Stimulated activated CD8-positive, alpha-beta memory T cell treated with anti-CD3 and anti-CD28 coated beads, Interleukin-4, amount 100 ng/mL, for 4 hours (primary cell): ENCODE results near the gene NFIC.

Source experiments
- DNase-seq, 2 donors: peaks; one replicate each; pipeline ENCODE4 v3.0.0-alpha.2; 2020; ENCODE audit warnings: low read depth in 2 of 2, low spot score in 1 of 2

The NFIC gene

DNA sequence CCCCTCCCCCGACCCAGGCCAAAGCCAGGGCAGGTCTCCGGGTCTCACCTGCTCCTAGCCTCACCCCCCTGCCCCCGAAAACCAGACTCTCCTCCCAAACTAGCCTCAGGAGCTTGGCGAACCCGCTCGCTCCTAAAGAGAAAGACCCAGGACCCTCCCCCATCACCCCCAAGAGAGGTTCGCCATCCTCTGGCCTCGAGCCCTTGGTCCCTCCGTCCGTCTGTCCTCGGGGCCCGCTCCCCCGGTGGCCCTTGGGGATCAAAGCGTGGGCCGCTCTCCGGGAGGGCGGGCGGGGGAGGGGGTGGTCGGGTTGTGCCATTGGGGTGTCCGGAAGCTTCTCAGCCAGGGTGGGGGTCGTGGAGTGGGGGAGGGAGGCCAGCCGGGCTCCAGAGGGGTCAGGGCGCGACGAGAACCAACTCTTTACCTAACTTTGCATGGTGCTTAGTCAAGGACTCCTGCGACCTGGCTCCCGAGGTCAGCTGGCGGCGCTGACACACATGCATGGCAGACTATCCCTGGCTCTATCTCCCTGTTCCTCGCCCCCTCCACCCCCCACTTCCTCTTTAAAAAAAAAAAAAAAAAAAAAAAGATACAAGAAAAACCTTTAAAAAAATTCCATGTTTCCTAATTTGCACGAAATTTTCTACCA lies 98.3 kb downstream of the NFIC start:
- no peak for DNase-seq

DNA sequence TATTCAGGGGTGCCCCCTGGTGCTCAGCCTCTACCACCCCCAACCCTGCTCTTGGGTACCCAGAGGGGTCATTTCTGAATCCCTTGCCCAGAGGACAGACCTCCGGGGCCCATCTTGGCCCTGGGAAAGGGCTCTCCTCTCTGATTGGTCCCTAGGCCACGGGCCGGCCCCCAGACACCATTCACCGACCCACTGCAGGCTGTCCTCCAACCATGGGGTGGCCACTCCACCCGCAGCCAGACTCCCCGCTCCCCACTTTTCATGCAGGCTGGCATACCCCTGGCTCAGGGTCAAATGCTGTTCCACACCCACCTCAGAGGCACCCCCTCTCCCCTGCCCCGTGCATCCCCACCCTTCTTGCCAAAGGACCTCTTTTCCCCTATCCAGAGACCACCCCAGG lies 99.2 kb downstream of the NFIC start:
- no peak for DNase-seq

DNA sequence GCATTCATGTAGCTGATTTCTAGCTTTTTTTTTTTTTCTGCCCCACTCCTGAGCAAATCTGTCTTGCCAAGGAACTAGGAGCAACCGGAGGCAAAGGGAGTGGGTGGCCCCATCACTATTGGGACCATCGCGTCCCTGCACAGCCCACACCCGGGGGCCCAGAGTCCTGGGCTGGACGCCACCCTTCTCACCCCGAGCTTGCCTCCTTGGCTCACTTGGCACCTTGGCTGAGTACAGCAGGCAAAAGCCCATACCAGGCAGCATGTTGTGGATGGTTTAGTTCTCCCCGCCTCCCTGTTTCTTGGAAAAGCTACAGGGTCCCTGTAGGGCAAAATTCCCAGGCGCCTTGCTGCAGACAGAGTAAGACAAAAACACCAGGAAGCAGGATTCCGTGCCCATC lies 100.3 kb downstream of the NFIC start:
- DNase-seq, result no peak

DNA sequence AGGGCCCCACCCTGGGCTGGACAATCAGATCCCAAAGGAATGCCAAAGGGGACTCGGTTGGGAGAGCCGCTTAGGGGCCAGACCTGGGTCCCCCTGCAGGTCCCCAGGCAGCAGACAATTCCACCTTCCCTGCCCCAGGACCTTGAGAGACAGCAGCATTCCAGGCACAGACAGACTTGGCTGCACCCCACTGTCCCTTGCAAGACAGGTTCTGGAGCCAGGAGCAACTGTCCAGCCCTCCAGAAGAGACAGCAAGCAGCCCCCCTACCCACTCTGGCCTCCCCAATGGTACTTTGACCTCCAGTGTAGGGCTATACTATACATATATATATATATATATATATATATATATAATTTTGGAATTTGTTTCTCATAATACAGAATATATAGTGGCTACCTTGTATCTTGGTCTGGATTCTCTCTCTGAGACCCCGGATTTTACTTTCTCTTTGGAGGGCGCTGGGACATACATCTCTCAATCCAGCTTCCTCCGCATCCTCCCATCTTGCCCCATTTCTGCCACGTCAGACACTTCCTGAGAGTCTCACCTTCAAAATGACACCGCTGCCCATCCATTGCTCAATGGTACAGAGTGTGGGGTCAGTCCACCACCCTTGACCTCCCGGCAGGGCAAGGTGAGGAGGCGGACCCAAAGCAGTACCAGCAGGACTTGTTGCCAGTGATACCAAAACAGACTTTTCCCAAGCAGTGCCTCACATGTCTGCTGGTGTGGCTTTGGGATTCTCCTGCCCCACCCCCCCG lies 101.2 kb downstream of the NFIC start:
- DNase-seq, result no peak

DNA sequence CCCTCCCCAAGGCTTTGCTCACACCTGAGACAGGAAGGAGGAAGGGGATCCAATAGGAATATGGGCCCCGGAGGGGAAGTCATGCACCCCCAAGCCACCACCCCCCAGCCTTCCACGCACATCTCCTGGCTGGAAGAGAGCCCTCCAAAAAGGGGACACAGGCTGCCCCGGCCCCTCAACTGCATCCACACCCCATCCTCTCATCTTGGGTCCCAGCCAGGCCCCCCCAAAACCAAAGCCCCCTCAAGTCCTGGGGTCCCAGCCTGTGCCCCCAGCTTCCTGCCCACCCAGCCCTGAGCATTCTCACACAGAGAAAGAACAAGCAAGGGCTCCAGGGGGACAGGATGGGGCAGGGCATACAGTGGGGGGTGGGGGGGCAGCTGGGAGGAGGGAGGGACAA lies 101.8 kb downstream of the NFIC start:
- no peak for DNase-seq

DNA sequence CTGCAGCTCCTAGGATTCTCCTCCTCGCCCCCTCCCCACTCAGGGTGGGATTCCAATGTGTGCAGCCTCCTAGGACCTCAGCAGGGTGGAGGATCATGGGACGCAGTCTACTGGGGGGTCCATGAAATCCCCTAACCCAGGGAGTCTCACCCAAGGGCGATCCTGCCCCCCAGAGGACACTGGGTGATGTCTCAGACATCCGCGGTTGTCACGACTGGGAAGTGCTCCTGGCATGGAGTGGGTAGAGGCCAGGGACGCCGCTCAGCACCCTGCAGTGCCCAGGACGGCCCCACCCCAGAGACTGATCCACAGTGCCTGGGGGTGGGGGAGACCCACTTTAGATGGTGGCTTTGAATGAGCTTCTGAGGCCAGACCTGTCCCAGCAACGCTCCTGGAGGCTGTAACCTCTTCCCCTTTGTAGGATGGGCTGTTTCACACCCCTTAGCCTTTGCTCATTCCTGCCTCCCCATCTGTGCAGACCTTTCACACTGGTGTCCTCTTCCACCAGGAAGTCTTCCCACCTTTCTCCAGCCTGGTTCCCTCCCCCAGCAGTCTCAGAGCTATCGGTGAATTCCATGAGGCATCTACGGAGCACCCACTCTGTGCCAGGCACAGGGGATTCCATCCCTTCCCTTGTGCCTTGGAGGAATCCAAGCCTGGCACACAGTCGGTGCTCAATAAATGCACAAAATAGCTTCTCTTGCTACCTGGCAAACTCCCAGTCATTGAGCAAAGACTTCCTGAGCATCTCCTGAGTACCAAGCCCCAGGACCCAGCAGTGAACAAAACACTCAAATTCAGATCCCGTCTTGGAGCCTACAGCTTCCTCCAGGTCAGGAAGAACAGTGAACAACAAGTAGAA lies 103.5 kb downstream of the NFIC start:
- no peak for DNase-seq

DNA sequence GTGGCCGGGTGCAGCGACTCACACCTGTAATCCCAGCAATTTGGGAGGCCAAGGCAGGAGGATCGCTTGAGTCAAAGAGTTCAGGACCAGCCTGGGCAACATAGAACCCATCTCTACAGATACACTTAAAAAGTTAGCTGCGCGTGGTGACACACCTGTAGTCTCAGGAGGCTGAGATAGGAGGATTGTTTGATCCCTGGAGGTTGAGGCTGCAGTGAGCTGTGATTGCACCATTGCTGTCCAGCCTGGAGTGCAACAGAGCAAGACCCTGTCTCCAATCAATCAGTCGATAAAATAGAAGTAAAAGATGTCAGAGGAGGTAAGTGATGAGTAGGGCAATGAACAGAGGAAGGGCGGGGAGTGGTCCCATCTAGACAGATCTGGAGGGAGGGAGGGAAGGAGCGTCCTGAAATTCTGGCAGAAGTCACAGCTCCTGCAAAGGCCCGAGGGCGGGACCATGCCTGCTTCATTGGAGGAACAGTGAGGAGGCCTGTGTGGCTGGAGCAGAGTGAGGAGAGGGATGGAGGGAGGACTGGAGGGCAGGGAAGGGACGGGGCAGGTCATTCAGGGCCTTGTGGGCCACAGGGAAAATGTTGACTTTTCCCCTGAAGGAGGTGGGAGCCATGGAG lies 104.2 kb downstream of the NFIC start:
- DNase-seq, result no peak

DNA sequence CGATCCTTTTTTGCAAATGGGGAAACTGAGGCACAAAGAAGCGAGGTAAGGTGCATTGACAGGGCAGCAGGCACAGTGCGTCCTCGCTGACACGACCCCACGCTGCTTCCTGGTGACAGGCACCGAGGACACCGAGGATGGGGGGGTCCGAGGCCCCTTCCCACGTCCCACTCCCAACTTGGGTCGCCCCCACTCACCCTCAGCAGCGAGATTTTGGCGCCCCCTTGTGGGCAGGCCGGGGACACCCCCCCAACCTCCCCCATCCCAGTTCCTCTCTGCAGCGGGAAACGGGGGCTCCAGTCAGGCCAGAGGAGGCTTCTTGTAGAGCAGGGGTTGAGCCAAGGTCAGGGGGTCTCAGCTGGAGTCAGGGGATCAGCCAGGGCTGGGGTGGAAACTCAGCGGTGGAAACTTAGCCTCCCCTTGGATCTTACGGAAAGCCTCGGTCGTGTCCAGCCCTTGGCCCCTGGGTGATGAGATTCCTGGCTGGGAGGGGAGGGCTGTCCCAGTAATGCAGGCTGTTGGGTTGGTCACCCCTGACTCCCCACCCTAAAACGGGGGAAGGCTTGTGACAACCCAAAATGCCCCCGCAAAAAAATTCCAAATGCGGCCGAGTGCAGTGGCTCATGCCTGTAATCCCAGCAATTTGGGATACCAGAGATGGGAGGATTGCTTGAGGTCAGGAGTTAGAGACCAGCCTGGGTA lies 105.7 kb downstream of the NFIC start:
- DNase-seq, result no peak

DNA sequence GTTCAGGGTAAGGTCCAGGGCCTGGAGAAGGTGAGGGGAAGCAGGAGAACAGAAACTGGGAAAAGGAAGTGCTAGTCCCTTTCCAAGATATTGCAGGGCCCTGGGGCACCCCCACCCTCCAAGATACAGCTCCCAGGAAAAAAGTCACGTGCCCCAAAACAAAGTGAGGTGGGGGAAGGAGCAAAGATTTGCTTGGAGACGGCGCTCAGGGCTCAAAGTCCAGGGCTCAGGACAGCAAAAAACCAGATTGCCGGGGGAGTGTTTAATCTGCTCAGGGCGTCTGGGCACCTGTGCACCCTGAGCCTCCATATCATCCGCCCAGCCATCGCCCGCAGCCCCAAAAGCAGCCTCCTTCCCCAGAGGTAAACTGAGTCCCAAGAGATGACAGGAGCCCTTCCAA lies 107.6 kb downstream of the NFIC start:
- no peak for DNase-seq

DNA sequence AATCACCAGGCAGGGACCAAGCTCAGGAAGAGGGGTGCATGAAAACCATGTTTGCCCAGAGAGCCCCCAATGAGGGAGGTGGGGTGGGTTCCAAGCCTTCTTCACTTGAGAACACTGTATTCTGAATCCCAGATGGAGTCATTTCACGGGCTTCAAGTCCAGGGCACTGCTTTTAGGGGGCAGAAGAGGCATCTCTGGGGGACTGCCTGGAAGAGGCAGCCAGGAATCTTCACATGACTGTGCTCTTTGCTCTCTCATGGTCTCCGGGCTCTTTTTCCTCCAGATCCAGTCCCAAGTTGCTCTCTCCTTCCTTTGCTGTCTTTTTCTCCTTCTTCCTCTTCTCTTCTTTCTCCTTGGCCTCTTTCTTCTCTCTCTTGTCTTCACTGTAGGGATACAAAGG lies 108.2 kb downstream of the NFIC start:
- DNase-seq, result no peak

DNA sequence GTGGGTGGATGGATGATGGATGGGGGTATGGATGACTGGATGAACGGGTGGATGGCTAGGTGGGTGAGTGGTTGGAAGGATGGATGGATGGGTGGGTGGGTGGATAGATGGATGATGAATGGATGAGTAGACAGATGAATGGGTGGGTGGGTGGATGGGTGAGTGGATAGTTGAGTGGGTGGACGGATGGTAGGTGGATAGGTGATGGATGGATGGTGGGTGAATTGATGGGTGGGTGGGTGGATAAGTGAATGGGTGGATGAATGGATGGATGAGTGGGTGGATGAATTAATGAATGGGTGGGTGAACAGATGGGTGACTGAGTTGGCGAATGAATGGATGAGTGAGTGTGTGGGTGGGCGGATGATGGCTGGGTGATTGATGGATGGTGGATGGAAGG lies 109.1 kb downstream of the NFIC start:
- DNase-seq, result no peak

DNA sequence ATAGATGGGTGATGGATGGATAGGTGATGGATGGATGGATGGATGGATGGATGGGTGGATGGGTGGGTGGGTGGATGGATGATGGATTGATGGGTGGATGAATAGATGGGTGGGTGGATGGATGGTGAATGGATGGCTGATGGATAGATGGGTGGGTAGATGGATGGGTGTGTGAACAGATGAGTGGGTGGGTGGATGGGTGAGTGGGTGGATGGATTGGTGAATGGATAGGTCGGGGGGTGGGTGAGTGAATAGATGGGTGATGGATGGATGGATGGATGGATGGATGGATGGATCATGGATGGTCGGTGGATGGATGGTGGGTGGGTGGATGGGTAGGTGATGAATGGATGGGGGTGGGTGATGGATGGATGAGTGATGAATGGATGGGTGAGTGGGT lies 110.4 kb downstream of the NFIC start:
- DNase-seq, result no peak

DNA sequence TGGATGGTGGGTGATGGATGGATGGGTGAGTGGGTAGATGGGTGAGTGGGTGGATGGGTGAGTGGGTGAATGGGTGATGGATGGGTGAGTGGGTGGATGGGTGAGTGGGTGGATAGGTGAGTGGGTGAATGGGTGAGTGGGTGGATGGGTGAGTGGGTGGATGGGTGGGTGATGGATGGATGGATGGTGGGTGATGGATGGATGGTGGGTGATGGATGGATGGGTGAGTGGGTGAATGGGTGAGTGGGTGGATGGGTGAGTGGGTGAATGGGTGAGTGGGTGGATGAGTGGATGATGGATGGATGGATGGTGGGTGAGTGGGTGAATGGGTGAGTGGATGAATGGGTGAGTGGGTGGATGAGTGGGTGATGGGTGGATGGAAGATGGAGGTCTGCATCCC lies 111.1 kb downstream of the NFIC start:
- DNase-seq, result no peak

DNA sequence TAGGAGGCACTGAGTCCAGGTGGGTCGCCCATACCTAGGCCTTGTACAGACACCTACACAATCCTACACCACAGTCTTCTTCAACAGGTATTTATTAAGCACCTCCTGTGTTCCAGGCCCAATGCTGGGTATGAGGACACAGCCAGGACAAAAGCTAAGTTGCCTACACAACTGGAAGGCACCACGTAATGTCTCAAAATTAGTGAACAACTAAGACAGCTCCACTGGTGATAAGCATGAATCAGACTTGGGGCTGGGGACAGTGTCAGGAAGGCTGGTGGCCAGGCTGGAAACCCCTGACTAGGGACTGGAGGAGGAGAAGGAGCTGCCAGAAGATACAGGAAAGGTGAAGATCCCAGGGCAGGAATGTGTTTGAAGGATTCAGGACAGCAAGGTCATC lies 111.6 kb downstream of the NFIC start:
- no peak for DNase-seq

DNA sequence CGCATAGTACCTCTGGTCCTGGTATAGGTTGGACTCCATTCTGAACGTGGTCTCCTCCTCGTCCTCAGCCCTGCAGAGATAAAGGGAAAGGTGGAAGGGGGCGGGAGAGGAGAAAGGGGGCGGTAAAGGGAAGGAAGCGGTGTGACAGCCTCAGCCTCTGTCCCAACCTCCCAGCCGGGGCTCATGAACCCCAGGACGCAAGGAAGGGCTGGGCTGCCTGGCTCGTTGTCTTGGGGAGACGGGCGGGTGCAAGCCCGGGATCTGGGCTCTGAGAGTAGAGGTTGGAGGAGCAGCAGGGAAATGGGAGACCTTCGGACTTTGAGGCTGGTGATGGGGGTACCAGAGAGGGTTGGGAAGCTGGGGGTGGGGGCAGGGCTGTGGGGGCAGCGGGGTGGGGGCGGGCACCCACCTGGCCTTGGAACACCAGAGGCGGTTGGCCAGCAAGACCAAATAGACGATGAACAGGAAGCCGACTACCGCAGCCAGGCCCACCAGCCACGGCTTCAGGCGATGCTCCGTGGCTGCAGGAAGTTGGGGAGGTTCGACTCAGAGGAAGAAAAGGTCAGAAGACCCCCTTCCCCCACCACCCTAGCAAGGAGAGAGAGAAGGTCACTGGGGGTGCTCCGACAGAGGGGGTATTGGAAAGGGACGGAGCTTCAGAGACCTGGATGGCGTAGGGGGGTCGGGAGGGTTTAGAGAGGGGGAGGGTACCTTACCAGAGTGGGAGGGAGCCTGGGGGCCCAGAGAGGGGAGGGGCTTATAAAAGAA lies 112.2 kb downstream of the NFIC start:
- no peak for DNase-seq

DNA sequence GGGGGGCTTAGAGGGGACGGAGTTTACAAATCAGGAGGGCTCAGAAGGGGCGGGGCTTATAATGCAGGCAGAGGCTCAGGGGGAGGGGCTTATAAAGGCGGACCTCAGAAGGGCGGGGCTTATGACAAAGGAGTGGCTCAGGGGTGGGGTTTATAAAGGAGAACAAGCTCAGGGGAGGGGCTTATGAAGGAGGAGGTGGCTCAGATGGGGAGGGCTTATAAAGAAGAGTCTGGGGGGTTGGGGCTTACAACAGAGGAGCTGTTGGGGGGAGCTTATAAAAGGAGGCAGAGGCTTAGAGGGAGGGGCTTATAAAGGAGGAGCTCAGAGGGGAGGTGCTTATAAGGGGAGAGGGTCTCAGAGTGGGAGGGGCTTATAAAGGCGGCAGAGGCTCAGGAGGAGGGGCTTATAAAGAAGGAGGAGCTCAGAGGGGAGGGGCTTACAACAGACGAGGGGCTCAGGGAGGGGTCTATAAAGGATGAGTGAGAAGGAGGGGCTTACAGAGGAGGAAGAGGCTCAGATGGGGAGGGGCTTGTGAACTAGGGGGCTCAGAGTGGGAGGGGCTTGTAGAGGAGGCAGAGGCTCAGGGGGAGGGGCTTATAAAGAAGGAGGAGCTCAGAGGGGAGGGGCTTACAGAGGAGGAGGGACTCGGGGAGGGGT lies 112.9 kb downstream of the NFIC start:
- DNase-seq, result no peak

DNA sequence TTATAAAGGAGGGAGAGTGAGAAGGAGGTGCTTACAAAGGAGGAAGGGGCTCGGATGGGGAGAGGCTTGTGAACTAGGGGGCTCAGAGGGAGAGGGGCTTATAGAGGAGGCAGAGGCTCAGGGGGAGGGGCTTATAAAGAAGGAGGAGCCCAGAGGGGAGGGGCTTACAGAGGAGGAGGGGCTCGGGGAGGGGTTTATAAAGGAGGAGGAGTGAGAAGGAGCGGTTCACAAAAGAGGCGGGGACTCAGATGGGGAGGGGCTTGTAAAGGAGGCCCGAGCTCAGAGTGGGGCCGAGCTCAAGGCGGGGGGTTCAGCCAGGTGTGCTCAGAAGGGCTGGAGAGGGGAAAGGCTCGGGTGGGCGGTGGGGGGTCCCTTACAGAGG lies 113.4 kb downstream of the NFIC start:
- DNase-seq, result no peak

DNA sequence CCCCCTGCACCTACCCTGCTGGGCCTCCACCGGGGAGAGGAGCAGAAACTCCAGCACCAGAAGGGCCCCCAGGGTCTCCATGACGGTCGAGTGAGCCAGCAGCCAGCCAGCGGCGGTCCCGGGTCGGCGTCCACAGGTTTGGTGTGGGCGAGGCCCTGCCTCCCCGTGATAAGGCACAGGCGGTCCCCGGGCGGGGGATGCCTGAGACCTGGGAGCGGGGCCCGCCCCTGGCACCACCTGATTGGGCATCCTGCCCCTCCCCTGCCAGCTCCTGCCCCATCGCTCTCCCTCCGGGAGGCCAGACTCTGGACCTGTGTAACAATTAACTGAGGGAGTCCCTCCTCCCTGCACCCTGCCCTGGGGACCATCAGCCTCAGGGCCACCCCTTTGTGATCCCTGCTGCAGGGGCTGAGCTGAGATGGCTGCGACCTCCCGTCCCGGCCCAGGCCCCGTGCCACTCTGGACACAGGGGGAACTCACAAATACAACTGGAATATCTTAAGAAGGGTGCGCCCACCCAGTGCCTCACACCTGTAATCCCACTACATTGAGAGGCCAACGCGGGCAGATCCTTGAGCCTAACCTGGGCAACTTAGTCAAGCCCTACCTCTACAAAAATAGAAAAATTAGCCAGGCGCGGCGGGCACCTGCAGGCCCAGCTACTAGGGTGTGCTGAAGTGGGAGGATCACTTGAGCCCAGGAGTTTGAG lies 114.2 kb downstream of the NFIC start, which contains the start of gene SMIM24:
SMIM24 (minus strand) TSS at position 143 of the 709 bp plus-strand sequence; CDS start at position 81, 62 bp downstream.
- no peak for DNase-seq
